Fibroblast of villous mesenchyme (primary cell): Measurements from ENCODE around the gene CELSR1. TPM values are rescaled to one million over a fixed set of nuclear protein-coding genes. Genes with fewer than 3 reads are reported as not detected.

Experiments used
- DNase-seq: peaks from one replicate; pipeline ENCODE4 v3.0.0-alpha.2; 2010; ENCODE audit warnings: low read depth
- H3K4me3 ChIP-seq: 2 replicates; pipeline ENCODE4 v1.5.1; 2011; ENCODE audit warnings: low read depth, mild to moderate bottlenecking, low read length
- total RNA-seq: library from RNA; depleted of rRNA; stranded (reverse); fragments of >200 nt; gene quantifications from 2 replicates; pipeline ENCODE4 v1.2.3, GENCODE V29; 2012
- TF ChIP-seq, protein P1 (sequence below): IDR thresholded peaks from 2 replicates; pipeline ENCODE4 v1.5.1; 2012; ENCODE audit warnings: low read depth, mild to moderate bottlenecking, low read length; ENCODE audit not compliant: insufficient read depth

Gene CELSR1
- total RNA-seq, 1 donor: 1.7 TPM

GRCh38 chr22:46450931-46451561 is 86.4 kb downstream of the CELSR1 start:
- no peak overlapping the region for H3K4me3 ChIP-seq
- no peak for DNase-seq
- TF ChIP-seq, protein P1, sequence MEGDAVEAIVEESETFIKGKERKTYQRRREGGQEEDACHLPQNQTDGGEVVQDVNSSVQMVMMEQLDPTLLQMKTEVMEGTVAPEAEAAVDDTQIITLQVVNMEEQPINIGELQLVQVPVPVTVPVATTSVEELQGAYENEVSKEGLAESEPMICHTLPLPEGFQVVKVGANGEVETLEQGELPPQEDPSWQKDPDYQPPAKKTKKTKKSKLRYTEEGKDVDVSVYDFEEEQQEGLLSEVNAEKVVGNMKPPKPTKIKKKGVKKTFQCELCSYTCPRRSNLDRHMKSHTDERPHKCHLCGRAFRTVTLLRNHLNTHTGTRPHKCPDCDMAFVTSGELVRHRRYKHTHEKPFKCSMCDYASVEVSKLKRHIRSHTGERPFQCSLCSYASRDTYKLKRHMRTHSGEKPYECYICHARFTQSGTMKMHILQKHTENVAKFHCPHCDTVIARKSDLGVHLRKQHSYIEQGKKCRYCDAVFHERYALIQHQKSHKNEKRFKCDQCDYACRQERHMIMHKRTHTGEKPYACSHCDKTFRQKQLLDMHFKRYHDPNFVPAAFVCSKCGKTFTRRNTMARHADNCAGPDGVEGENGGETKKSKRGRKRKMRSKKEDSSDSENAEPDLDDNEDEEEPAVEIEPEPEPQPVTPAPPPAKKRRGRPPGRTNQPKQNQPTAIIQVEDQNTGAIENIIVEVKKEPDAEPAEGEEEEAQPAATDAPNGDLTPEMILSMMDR: no peak

- no peak for DNase-seq
- no peak overlapping the region for H3K4me3 ChIP-seq
- TF ChIP-seq, protein P1: no peak
These were observed 87.3 kb downstream of the CELSR1 start for GRCh38 chr22:46449974-46450745.

DNA sequence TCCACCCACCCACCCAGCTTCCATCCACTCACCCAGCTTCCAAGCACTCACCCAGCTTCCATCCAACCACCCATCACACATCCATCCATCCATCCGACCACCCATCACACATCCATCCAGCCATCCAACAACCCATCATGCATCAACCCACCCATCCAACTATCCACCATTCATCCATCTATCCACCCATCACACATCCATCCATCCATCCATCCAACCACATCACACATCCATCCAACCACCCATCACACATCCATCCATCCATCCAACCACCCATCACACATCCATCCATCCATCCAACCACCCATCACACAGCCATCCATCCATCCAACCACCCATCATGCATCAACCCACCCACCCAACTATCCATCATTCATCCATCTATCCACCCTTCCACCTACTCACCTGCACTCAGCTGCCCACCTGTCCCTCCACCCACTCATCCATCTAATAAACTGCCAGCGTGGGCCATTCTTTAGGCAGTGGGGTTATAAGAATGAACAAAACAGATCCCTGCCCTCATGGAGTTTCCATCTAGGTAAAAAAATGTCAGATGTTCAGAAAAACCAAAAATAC is 88.2 kb downstream of the CELSR1 start:
- DNase-seq: no peak
- TF ChIP-seq, protein P1: no peak
- no peak overlapping the region for H3K4me3 ChIP-seq

GRCh38 chr22:46448333-46448732 is 89.1 kb downstream of the CELSR1 start:
- no peak for DNase-seq
- H3K4me3 ChIP-seq: no peak overlapping the region
- TF ChIP-seq, protein P1: no peak

DNA sequence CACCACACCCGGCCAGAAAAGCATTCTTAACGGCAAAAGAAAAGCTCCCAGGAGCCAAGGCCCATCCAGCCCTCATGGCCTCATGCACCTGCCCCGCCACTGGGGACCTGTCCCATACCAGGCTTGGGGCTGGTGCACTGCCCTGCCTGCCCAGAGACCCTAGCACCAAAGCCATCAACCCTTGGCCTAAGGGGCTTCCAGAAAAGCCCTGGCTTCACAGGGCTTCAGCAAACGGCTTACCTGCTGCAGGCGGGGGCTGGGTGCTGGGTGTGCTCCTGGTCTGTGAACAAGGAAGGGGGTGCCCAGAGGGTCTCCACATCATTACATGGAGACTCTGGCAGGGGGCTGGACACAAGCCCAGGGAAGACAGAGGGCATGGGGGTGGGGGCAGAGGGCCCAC is 89.5 kb downstream of the CELSR1 start:
- TF ChIP-seq, protein P1: no peak
- no peak overlapping the region for H3K4me3 ChIP-seq
- DNase-seq: no peak

DNA sequence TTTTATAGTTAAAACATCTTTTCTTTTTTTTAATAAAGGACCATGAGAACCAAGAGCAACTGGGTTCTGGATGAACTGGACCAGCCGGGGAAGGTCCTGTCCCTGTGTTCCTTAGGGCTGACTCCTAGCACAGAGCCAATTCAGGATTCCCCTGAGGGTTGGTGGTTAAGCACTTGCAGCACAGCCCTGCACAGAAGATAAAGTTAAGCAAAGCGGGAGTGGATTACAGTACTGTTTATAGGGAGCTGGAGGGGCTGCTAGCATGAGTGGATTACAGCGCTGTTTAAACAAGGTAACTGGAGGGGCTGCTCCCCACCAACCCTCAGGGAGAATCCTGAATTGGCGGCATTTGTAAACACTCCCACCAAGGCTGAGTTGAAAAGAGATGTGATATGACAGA is 90.6 kb downstream of the CELSR1 start:
- TF ChIP-seq, protein P1: no peak
- H3K4me3 ChIP-seq: no peak overlapping the region
- no peak for DNase-seq
